Stimulated activated CD8-positive, alpha-beta memory T cell treated with anti-CD3 and anti-CD28 coated beads, Interleukin-2, amount 100 ng/mL, for 1 hour (primary cell): ENCODE results near the gene ZNF532.
"Not testable (repeated sequence)": the region's sequence is repeated elsewhere in the genome, so short reads cannot be mapped to it uniquely, and the experiment has no call there.

Experiments
- DNase-seq, 2 donors: peaks; one replicate each; pipeline ENCODE4 v3.0.0-alpha.2; 2020; ENCODE audit warnings: low read depth in 2 of 2

ZNF532 gene

GRCh38 chr18:58864146-58865032 is at the start of gene ZNF532:
TSS of gene ZNF532 (plus strand) at chr18:58864877. CDS start in a region left out here.
- DNase-seq: no peak

GRCh38 chr18:58819051-58819450 is 45.6 kb upstream of the ZNF532 start:
- no peak for DNase-seq

- DNase-seq: no peak
These were observed 44.4 kb upstream of the ZNF532 start for GRCh38 chr18:58820251-58820650.

- no peak for DNase-seq
These were observed 41.7 kb upstream of the ZNF532 start for GRCh38 chr18:58822944-58823343.

- no peak for DNase-seq
These were observed 41.3 kb upstream of the ZNF532 start for GRCh38 chr18:58823412-58823811.

GRCh38 chr18:58826926-58827325 is 37.8 kb upstream of the ZNF532 start:
- DNase-seq: not testable (repeated sequence)

- no peak for DNase-seq
These were observed 37.2 kb upstream of the ZNF532 start for GRCh38 chr18:58827428-58827827.

- no peak for DNase-seq
These were observed 36.8 kb upstream of the ZNF532 start for GRCh38 chr18:58827886-58828285.

- no peak for DNase-seq
These were observed 36.1 kb upstream of the ZNF532 start for GRCh38 chr18:58828399-58829121.

GRCh38 chr18:58829263-58829662 is 35.4 kb upstream of the ZNF532 start:
- DNase-seq: no peak

GRCh38 chr18:58829886-58830285 is 34.8 kb upstream of the ZNF532 start:
- not testable (repeated sequence) for DNase-seq

GRCh38 chr18:58831606-58832005 is 33.1 kb upstream of the ZNF532 start:
- DNase-seq: no peak

GRCh38 chr18:58838165-58838860 is 26.4 kb upstream of the ZNF532 start:
- no peak for DNase-seq

- no peak for DNase-seq
These were observed 25.7 kb upstream of the ZNF532 start for GRCh38 chr18:58838946-58839345.

- DNase-seq: no peak
These were observed 21.5 kb upstream of the ZNF532 start for GRCh38 chr18:58842978-58843687.

- no peak for DNase-seq
These were observed 21.0 kb upstream of the ZNF532 start for GRCh38 chr18:58843688-58844035.

- DNase-seq: no peak
These were observed 19.8 kb upstream of the ZNF532 start for GRCh38 chr18:58844871-58845270.

GRCh38 chr18:58845928-58846724 is 18.6 kb upstream of the ZNF532 start:
- DNase-seq: no peak

- no peak for DNase-seq
These were observed 17.1 kb upstream of the ZNF532 start for GRCh38 chr18:58847383-58848071.

GRCh38 chr18:58848685-58849084 is 16.0 kb upstream of the ZNF532 start:
- DNase-seq: no peak
